GM12865 (cell line): ENCODE measurements around the gene PTGDS.
A peak's percentile ranks its signal among the peaks of the same experiment; 100 is the strongest.
"Not testable (repeated sequence)": the region's sequence is repeated elsewhere in the genome, so short reads cannot be mapped to it uniquely, and the experiment has no call there.

ENCODE experiments used
- DNase-seq: peaks from one replicate; pipeline ENCODE4 v3.0.0; 2010; ENCODE audit warnings: low read depth
- H3K4me3 ChIP-seq: 2 replicates; pipeline ENCODE4 v1.5.1; 2011; ENCODE audit warnings: mild to moderate bottlenecking, low read depth, low read length, control low read depth
- CTCF ChIP-seq: IDR thresholded peaks from 2 replicates; pipeline ENCODE4 v1.5.1; 2011; ENCODE audit warnings: low read length, control low read depth, low read depth, inconsistent platforms; ENCODE audit not compliant: insufficient read depth; ENCODE audit errors: missing control alignments

PTGDS gene

GRCh38 chr9:136997371-136997770, 20.1 kb downstream of the PTGDS start:
- no peak for TF ChIP-seq CTCF
- no peak for DNase-seq
- H3K4me3 ChIP-seq, result no peak overlapping the region

- peak; percentile 44 for DNase-seq
- TF ChIP-seq CTCF, result no peak
- no peak overlapping the region for H3K4me3 ChIP-seq
Observed at GRCh38 chr9:136997830-136998234, 20.5 kb downstream of the PTGDS start.

DNA sequence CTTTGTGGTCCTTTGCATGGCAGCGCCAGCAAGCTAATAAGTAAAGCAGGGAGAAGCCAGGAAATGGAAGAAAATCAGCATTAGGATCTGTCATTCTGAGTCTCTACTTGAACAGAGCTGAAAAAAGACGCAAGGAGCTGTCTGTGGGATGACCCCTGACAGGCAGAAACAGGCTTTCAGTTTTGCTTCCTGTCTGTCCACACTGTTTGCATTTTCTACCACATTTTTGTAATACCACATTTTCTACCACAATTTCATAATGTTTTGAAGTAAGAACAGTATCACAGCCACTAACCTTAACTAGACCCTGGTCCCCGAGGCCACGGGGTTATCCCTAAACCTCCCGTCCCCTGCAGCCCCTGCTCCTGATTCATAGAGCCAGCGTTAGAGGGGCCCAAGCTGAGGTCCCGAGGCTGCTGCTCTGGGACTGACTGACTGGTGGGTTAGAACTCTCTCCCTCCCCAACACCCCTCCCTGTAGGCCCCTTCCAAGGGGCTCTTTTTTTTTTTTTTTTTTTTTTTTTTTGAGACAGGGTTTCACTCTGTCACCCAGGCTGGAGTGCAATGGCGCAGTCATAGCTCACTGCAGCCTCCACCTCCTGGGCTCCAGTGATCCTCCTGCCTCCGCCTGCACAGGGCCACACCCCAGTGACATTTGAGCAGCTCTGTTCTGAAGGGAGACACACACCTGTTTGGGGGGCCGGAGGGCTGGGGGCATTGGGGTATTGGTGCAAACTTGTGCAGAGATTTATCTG, 23.1 kb downstream of the PTGDS start:
- DNase-seq, result peak; percentile 89
- TF ChIP-seq CTCF, result no peak
- 0 out of 2 replicates have a peak overlapping the region, but pooled peaks have one; percentile 20 for H3K4me3 ChIP-seq

GRCh38 chr9:137001857-137002645, 24.7 kb downstream of the PTGDS start:
- TF ChIP-seq CTCF, result no peak
- no peak overlapping the region for H3K4me3 ChIP-seq
- no peak for DNase-seq

DNA sequence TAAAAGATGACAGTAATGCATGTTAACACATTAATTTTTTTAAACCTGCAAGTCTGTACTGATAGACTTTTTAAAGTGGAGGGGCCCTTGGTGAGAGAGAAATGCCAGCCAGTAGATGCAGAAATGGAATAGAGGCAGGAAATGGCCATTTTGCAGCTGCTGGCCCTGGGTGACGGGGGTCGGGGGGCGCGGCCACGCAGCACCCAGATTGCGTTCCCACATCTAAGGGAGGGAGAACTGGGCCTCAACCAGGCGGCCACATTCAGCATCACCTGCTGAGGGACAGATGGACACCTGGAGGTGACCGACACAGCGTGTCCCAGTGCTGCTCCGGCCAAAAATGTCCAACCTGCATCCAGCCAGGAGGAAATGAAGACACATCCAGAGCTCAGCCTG, 25.3 kb downstream of the PTGDS start:
- TF ChIP-seq CTCF, result no peak
- DNase-seq, result no peak
- no peak overlapping the region for H3K4me3 ChIP-seq

DNA sequence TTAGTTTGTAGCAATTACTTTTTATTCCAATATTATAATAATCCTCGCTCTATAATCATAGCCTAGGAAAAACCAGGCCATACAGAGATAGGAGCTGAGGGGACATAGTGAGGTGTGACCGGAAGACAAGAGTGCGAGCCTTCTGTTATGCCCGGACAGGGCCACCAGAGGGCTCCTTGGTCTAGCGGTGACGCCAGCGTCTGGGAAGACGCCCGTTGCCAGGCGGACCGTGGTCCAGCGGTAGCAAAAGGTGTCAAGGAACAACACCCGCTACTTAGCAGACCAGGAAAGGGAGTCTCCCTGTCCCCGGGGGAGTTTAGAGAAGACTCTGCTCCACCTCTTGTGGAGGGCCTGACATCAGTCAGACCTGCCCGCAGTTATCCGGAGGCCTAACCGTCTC, 27.0 kb downstream of the PTGDS start:
- not testable (repeated sequence) for DNase-seq, H3K4me3 ChIP-seq
- peak; percentile 24 for TF ChIP-seq CTCF
